Endothelial cell of umbilical vein (primary cell): ENCODE data around the gene LECT2. TPM values are rescaled to one million over a fixed set of nuclear protein-coding genes. Genes with fewer than 3 reads are reported as not detected.

Source experiments
- BruUV-seq: library from RNA; stranded (reverse); fragments of 400-500 nt; replicated peaks from 2 replicates; lab custom pipeline; 2021; lab: Mats Ljungman, UMichigan
- CTCF ChIA-PET: fragments of 300-600, 350-600 bp; sonication (Branson Sonifier 250); formaldehyde crosslinking; loops from one replicate; lab custom pipeline; 2021; ENCODE audit warnings: antibody characterized with exemption, inconsistent platforms; lab: Charles Lee
- POLR2A ChIA-PET: fragments of 300-600, 350-600 bp; sonication (Branson Sonifier 250); formaldehyde crosslinking; loops from one replicate; lab custom pipeline; 2021; ENCODE audit warnings: antibody characterized with exemption, inconsistent platforms; lab: Charles Lee
- DNase-seq: peaks from one replicate; pipeline ENCODE4 v3.0.0-alpha.2; 2011; ENCODE audit warnings: low read depth, low spot score
- FAIRE-seq: peaks from 2 replicates; lab custom pipeline; 2011; peaks lifted over from hg19 to GRCh38; lab: Jason Lieb, UNC
- H2AFZ ChIP-seq: 2 replicates; pipeline ENCODE4 v1.6.0; 2012; ENCODE audit warnings: low read depth, low read length, control low read depth, inconsistent platforms
- H3K27ac ChIP-seq: 2 replicates; pipeline ENCODE4 v1.5.1; 2011; ENCODE audit warnings: low read depth, mild to moderate bottlenecking, control low read depth, low read length, moderate library complexity; ENCODE audit not compliant: insufficient read depth
- H3K27me3 ChIP-seq, 2 experiments: 2 replicates each; pipeline versions ENCODE4 v1.6.0 to v1.6.1; 2011; ENCODE audit warnings: low read length in 2 of 2, mixed read lengths in 1 of 2; ENCODE audit not compliant: control insufficient read depth in 2 of 2, insufficient read depth in 2 of 2
- H3K36me3 ChIP-seq, 2 experiments: 2 replicates in 1 of 2; 3 replicates in 1 of 2; pipeline ENCODE4 v1.5.1; 2011; ENCODE audit warnings: low read length in 2 of 2, mild to moderate bottlenecking in 1 of 2, moderate library complexity in 1 of 2; ENCODE audit not compliant: control insufficient read depth in 2 of 2, insufficient read depth in 2 of 2; ENCODE audit errors: extremely low read depth in 1 of 2
- H3K4me1 ChIP-seq: 3 replicates; pipeline ENCODE4 v1.5.1; 2011; ENCODE audit warnings: mild to moderate bottlenecking, low read length; ENCODE audit not compliant: control insufficient read depth, insufficient read depth; ENCODE audit errors: extremely low read depth
- H3K4me2 ChIP-seq: 2 replicates; pipeline ENCODE4 v1.6.1; 2011; ENCODE audit warnings: low read length, control low read depth, mixed read lengths; ENCODE audit not compliant: insufficient read depth
- H3K4me3 ChIP-seq, 3 experiments: fragments of 200-600 bp in 1 of 3; sonication (generic), shearing (Covaris generic) in 1 of 3; replicated peaks in 1 of 3; 2 replicates each; pipeline ENCODE4 v1.5.1; 2011 to 2016; ENCODE audit warnings: control low read depth in 3 of 3, low read length in 3 of 3, mild to moderate bottlenecking in 2 of 3, inconsistent platforms in 1 of 3, low read depth in 1 of 3, moderate library complexity in 1 of 3; ENCODE audit not compliant: insufficient read depth in 1 of 3
- H3K79me2 ChIP-seq: 2 replicates; pipeline ENCODE4 v1.6.0; 2012; ENCODE audit warnings: low read length, inconsistent platforms; ENCODE audit not compliant: control insufficient read depth, insufficient read depth
- H3K9ac ChIP-seq: replicated peaks from 2 replicates; pipeline ENCODE3; 2011; ENCODE audit warnings: low read length, control low read depth; ENCODE audit not compliant: insufficient read depth; ENCODE audit errors: extremely low read depth
- H3K9me1 ChIP-seq: replicated peaks from 3 replicates; pipeline ENCODE4 v1.6.0; 2011; ENCODE audit warnings: mild to moderate bottlenecking, low read length; ENCODE audit not compliant: control insufficient read depth, insufficient read depth; ENCODE audit errors: extremely low read depth
- H3K9me3 ChIP-seq: replicated peaks from 2 replicates; pipeline ENCODE4 v1.5.1; 2012; ENCODE audit warnings: low read length, inconsistent platforms; ENCODE audit not compliant: control insufficient read depth, insufficient read depth
- H4K20me1 ChIP-seq: replicated peaks from 2 replicates; pipeline ENCODE3; 2011; ENCODE audit warnings: mild to moderate bottlenecking, low read length; ENCODE audit not compliant: control insufficient read depth, insufficient read depth; ENCODE audit errors: extremely low read depth
- EZH2 ChIP-seq: IDR thresholded peaks from 2 replicates; pipeline ENCODE4 v1.6.1; 2012; ENCODE audit warnings: borderline replicate concordance, low read depth, mild to moderate bottlenecking, moderate library complexity, low read length, inconsistent platforms; ENCODE audit not compliant: severe bottlenecking
- FOS ChIP-seq: IDR thresholded peaks from 2 replicates; pipeline ENCODE4 v1.6.1; 2011; ENCODE audit warnings: mild to moderate bottlenecking, low read length, moderate library complexity, borderline replicate concordance; ENCODE audit not compliant: insufficient read depth
- GATA2 ChIP-seq: IDR thresholded peaks from 2 replicates; pipeline ENCODE4 v1.7.0; 2011; ENCODE audit warnings: low read depth, mild to moderate bottlenecking, moderate library complexity, mixed read lengths, low read length; ENCODE audit not compliant: insufficient read length, insufficient read depth
- JUN ChIP-seq: IDR thresholded peaks from 2 replicates; pipeline ENCODE4 v1.6.1; 2011; ENCODE audit warnings: borderline replicate concordance, low read depth; ENCODE audit not compliant: insufficient read length, insufficient read depth
- MYC ChIP-seq: IDR thresholded peaks from one replicate; pipeline ENCODE4 v1.6.1; 2011; ENCODE audit warnings: mild to moderate bottlenecking, low read depth, low read length
- POLR2A ChIP-seq: IDR thresholded peaks from 2 replicates; pipeline ENCODE4 v1.6.1; 2012; ENCODE audit warnings: low read depth, mild to moderate bottlenecking, control low read depth, low read length
- POLR2AphosphoS5 ChIP-seq: IDR thresholded peaks from 2 replicates; pipeline ENCODE4 v1.6.1; 2012; ENCODE audit warnings: low read depth, mild to moderate bottlenecking, control low read depth, low read length, moderate library complexity; ENCODE audit not compliant: insufficient read depth
- dilution Hi-C: fragments of 300-500 bp; cut with MboI; formaldehyde crosslinking; loops from one replicate; pipeline ENCODE4 v1.15.0; 2019; ENCODE audit warnings: low sequenced_read_pairs; ENCODE audit not compliant: extremely low pct_ligation_motif_present
- intact Hi-C: fragments of 100-400 bp; cut with micrococcal nuclease; formaldehyde crosslinking; loops from one replicate; pipeline ENCODE4 v1.10.0; 2022
- polyA plus RNA-seq, 4 experiments: library from polyadenylated mRNA; depleted of rRNA in 3 of 4; stranded (reverse) in 3 of 4; unstranded in 1 of 4; fragments of >200 nt; gene quantifications; 2 replicates each; pipeline versions ENCODE4 v1.2.1 to v1.2.3, GENCODE V29; 2011 to 2012; ENCODE audit warnings: missing spikeins in 1 of 4
- total RNA-seq: library from RNA; stranded (reverse); gene quantifications from 2 replicates; pipeline ENCODE4 v1.2.3, GENCODE V29; 2021
- TF ChIP-seq, protein P1 (sequence below): IDR thresholded peaks from 2 replicates; pipeline ENCODE4 v1.6.1; 2011; ENCODE audit not compliant: insufficient read depth, insufficient read length
- TF ChIP-seq, protein P2 (sequence below), 2 donors: IDR thresholded peaks; 1 replicate in 1 of 2; 2 replicates in 1 of 2; pipeline ENCODE4 v1.5.1; 2011; ENCODE audit warnings: low read length in 2 of 2, mild to moderate bottlenecking in 2 of 2, moderate library complexity in 2 of 2, control low read depth in 1 of 2, inconsistent platforms in 1 of 2, low read depth in 1 of 2; ENCODE audit not compliant: insufficient read depth in 1 of 2; ENCODE audit errors: extremely low read depth in 1 of 2

The LECT2 gene
- total and polyA plus RNA-seq, 2 donors (not counting 3 experiments of a cell fraction or from before 2014, with no cell fraction given) = not detected

DNA sequence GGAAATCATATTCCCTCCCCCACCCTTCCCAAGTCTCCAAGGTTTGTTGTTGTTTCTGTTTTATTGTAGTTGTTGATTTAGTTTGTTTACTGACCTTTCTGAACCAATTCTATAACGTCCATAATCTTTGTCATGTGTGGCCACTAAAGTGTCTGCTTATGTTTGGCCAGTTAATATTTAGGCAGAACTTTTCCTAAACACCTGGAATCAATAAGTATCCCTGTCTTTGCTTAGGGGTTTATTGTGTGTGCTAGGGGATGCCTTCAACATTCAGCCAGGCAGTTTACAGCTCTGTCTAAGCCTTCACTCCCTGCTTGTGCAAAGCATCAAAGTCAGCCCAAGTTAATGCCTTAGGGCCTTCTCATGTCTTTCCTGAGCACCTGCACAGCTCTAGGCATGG, 16.9 kb upstream of the LECT2 start:
- TF ChIP-seq, protein P1, sequence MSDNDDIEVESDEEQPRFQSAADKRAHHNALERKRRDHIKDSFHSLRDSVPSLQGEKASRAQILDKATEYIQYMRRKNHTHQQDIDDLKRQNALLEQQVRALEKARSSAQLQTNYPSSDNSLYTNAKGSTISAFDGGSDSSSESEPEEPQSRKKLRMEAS = no peak
- no peak for TF ChIP-seq EZH2
- no peak for TF ChIP-seq POLR2A
- TF ChIP-seq POLR2AphosphoS5 = no peak
- TF ChIP-seq FOS = no peak
- no peak for TF ChIP-seq GATA2
- no peak for TF ChIP-seq JUN
- TF ChIP-seq, protein P2, sequence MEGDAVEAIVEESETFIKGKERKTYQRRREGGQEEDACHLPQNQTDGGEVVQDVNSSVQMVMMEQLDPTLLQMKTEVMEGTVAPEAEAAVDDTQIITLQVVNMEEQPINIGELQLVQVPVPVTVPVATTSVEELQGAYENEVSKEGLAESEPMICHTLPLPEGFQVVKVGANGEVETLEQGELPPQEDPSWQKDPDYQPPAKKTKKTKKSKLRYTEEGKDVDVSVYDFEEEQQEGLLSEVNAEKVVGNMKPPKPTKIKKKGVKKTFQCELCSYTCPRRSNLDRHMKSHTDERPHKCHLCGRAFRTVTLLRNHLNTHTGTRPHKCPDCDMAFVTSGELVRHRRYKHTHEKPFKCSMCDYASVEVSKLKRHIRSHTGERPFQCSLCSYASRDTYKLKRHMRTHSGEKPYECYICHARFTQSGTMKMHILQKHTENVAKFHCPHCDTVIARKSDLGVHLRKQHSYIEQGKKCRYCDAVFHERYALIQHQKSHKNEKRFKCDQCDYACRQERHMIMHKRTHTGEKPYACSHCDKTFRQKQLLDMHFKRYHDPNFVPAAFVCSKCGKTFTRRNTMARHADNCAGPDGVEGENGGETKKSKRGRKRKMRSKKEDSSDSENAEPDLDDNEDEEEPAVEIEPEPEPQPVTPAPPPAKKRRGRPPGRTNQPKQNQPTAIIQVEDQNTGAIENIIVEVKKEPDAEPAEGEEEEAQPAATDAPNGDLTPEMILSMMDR (IDR thresholded peaks at IDR 0.05; ENCODE audit: extremely low read depth in 1 of 2, insufficient read depth in 1 of 2, low read depth in 1 of 2, low read length in 2 of 2) = no peak
- TF ChIP-seq MYC = no peak
- no peak overlapping the region for H3K27ac ChIP-seq
- H3K9me3 ChIP-seq = no peaks in the 10 kb centered on the region
- dilution Hi-C loops = no loop called here
- POLR2A ChIA-PET = no interaction called here
- peaks cover 22 to 30% of the 10 kb centered on the region in 2 experiments for H3K27me3 ChIP-seq
- no peaks in the 10 kb centered on the region for H3K36me3 ChIP-seq
- H3K4me2 ChIP-seq = no peak overlapping the region
- DNase-seq (no peak), FAIRE-seq (no peak)
- no peaks in the 10 kb centered on the region for H3K79me2 ChIP-seq
- no TSS peak for BruUV-seq
- no peaks in the 10 kb centered on the region for H3K9me1 ChIP-seq
- H3K4me3 ChIP-seq = no peak overlapping the region
- H4K20me1 ChIP-seq = no peaks in the 10 kb centered on the region
- intact Hi-C loops = no loop called here
- H3K4me1 ChIP-seq = no peaks in the 10 kb centered on the region
- no peak overlapping the region for H2AFZ ChIP-seq
- H3K9ac ChIP-seq = no peak overlapping the region
- CTCF ChIA-PET = interaction anchor here (0.8 to 3.8 kb wide), 4 partner anchors 10 to 113 kb away, joined by 3 to 17 read pairs (median 4); no protein-coding TSS in a partner anchor
